WI38 (cell line): ENCODE data around the gene PRDM11.

Experiments
- H3K4me3 ChIP-seq: 2 replicates; pipeline ENCODE4 v1.5.1; 2011; ENCODE audit warnings: low read depth, mild to moderate bottlenecking, control low read depth, low read length
- TF ChIP-seq, protein P1 (sequence below): IDR thresholded peaks from 2 replicates; pipeline ENCODE4 v1.5.1; 2012; ENCODE audit warnings: low read depth, mild to moderate bottlenecking, control low read depth, low read length

The PRDM11 gene

GRCh38 chr11:45266676-45267020 lies 120.2 kb downstream of the PRDM11 start:
- TF ChIP-seq, protein P1, sequence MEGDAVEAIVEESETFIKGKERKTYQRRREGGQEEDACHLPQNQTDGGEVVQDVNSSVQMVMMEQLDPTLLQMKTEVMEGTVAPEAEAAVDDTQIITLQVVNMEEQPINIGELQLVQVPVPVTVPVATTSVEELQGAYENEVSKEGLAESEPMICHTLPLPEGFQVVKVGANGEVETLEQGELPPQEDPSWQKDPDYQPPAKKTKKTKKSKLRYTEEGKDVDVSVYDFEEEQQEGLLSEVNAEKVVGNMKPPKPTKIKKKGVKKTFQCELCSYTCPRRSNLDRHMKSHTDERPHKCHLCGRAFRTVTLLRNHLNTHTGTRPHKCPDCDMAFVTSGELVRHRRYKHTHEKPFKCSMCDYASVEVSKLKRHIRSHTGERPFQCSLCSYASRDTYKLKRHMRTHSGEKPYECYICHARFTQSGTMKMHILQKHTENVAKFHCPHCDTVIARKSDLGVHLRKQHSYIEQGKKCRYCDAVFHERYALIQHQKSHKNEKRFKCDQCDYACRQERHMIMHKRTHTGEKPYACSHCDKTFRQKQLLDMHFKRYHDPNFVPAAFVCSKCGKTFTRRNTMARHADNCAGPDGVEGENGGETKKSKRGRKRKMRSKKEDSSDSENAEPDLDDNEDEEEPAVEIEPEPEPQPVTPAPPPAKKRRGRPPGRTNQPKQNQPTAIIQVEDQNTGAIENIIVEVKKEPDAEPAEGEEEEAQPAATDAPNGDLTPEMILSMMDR = no peak

GRCh38 chr11:45267052-45267451 lies 120.6 kb downstream of the PRDM11 start:
- no peak overlapping the region for H3K4me3 ChIP-seq
- TF ChIP-seq, protein P1 = no peak

More at GRCh38 chr11:45266676-45267020, 120.2 kb downstream of the PRDM11 start:
- H3K4me3 ChIP-seq = no peak overlapping the region

DNA sequence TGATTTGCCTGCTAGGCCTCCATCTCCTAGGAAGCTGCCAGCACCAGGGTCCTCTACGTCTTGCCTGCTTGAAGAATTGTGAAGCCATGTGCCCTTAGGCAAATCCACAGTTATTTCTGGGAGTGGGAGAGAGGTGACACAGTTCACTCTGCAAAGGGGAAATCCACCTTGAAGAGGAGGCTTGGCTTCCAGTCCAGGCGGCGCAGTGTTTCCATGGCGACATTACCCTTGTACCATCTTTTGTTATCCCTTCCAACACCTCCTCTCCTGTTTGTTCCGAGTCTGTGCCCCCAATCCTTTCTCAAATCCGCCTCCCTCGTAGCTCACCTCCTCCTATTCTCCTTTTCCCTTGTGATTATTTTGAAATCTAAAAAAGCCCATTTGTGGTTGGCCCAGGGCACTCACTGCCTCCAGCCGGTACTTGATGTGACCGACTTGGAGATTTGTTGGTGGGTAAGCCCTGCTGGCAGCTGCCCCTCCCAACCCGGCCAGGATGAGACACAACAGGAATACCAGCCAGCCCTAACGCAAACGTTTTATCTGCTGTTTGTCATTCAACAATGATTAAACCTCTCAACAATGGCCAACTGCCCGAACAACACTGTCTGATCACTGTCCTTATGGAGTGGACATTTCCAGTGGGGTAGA lies 121.3 kb downstream of the PRDM11 start:
- H3K4me3 ChIP-seq = no peak overlapping the region
- TF ChIP-seq, protein P1 = no peak

DNA sequence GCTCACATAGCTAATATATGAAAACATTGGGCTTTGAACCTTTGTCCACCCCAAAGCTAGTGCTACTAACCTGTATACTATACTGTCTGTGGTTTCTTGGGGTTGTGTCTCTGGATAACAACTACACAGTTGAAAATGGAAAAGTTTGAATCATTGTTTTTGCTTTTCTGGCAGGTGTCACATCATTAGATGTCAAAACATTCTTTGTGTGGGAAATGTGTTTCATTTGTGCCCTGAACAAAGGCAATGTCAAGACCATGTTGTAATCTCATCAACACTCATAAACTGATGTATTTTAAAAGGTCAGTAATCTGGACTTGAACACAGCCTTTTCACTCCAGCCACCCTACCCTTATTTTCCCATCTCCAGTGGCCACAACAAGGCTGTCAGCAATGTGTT lies 123.2 kb downstream of the PRDM11 start:
- no peak overlapping the region for H3K4me3 ChIP-seq
- TF ChIP-seq, protein P1 = no peak

DNA sequence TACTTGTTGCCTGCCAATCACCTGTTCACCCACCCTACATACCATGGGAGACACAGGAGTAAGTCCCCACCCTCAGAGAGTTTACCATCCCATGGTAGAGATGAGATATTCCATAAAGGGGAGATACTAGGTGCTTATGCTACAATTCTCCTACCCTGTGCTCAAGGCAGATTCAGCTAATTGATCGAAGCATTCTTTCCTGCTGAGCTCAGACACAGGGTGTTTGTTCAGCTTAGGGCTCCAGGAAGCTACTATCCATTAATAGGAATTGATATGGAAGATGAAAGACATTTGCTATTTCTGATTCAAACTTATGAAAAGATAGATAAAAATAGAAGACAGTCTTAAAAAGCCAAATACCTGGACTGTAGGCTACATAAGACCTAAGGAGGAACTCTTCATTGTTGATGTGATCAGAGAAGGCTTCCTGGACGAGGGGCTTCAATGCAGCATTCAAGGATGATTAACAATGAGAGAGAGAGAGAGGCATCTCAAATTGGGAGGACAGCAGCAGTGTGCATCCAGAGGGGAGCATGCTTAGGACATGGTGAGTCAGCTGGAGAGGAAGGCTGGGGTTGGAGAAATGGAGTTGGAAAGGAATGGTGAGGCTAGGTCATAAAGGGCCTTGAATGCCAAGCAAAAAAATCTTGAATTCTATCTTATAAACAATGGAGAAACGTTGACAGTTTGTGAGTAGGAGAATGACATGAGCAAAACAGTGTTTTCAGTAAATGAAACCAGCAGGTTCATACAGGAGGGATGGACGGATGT lies 124.7 kb downstream of the PRDM11 start:
- TF ChIP-seq, protein P1 = no peak

GRCh38 chr11:45272701-45273100 lies 126.3 kb downstream of the PRDM11 start:
- TF ChIP-seq, protein P1 = no peak
- H3K4me3 ChIP-seq = no peak overlapping the region

More for the DNA sequence above, 124.7 kb downstream of the PRDM11 start:
- no peak overlapping the region for H3K4me3 ChIP-seq

- H3K4me3 ChIP-seq = no peak overlapping the region
- TF ChIP-seq, protein P1 = no peak
These were observed 127.1 kb downstream of the PRDM11 start for GRCh38 chr11:45273509-45273908.
